ENCODE data around the gene LRCH1. TPM values are rescaled to one million over a fixed set of nuclear protein-coding genes. Genes with fewer than 3 reads are reported as not detected.

The LRCH1 gene
- total RNA-seq, 1 experiment from 2014 or later: 11.8 TPM

DNA sequence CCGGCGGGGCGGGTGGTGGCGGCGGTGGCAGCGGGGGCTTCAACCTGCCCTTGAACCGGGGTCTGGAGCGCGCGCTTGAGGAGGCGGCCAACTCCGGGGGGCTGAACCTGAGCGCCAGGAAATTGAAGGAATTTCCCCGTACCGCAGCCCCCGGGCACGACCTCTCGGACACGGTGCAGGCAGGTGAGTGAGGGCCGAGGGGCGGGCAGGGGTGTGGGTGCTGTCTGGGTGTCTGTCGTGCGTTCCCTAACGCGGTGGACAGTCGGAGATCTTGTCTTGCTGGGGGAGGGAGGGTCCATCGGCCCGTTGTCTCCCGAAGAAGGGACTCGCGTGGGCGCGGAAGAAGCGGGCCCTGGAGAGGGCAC, 533 bp downstream of the LRCH1 start:
- Mint-ChIP-seq H3K27ac (no peak overlapping the region), H3K4me3 (peak overlapping the region; percentile 87), H3K4me1 (peaks cover 19% of the 10 kb centered on the region), H3K9me3 (no peaks in the 10 kb centered on the region), H3K27me3 (ENCODE audit: low read depth) (peaks cover 13% of the 10 kb centered on the region), H3K36me3 (no peaks in the 10 kb centered on the region)
- DNase-seq (ENCODE audit: low spot score) (peak; percentile 33), ATAC-seq (peak; percentile 4)
- TF ChIP-seq CREM (CRISPR knock-in tag; IDR thresholded peaks at IDR 0.05) (no peak), TP53 (CRISPR knock-in tag; IDR thresholded peaks at IDR 0.05) (peak; percentile 56; the same call in 1 of the 2 replicates), TCF7 (CRISPR knock-in tag; IDR thresholded peaks at IDR 0.05; ENCODE audit: low read depth) (0 out of 2 replicates have a peak, but pooled peaks have one; percentile 18)
- TF ChIP-seq, protein P1, sequence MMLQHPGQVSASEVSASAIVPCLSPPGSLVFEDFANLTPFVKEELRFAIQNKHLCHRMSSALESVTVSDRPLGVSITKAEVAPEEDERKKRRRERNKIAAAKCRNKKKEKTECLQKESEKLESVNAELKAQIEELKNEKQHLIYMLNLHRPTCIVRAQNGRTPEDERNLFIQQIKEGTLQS (CRISPR knock-in tag; conservative IDR thresholded peaks at IDR 0.05): no peak
- TF ChIP-seq, protein P2, sequence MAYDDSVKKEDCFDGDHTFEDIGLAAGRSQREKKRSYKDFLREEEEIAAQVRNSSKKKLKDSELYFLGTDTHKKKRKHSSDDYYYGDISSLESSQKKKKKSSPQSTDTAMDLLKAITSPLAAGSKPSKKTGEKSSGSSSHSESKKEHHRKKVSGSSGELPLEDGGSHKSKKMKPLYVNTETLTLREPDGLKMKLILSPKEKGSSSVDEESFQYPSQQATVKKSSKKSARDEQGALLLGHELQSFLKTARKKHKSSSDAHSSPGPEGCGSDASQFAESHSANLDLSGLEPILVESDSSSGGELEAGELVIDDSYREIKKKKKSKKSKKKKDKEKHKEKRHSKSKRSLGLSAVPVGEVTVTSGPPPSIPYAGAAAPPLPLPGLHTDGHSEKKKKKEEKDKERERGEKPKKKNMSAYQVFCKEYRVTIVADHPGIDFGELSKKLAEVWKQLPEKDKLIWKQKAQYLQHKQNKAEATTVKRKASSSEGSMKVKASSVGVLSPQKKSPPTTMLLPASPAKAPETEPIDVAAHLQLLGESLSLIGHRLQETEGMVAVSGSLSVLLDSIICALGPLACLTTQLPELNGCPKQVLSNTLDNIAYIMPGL (CRISPR knock-in tag; IDR thresholded peaks at IDR 0.05): peak; percentile 4; the same call in 1 of the 2 replicates
- CTCF ChIA-PET: interaction anchor here (0.8 to 2.0 kb wide), 4 partner anchors 30 to 166 kb away, joined by 3 to 7 read pairs (median 3); no protein-coding TSS in a partner anchor
- POLR2A ChIA-PET: interaction anchor here (0.6 kb wide), 1 partner anchor 209 kb away, joined by 3 read pairs; no protein-coding TSS in a partner anchor

DNA sequence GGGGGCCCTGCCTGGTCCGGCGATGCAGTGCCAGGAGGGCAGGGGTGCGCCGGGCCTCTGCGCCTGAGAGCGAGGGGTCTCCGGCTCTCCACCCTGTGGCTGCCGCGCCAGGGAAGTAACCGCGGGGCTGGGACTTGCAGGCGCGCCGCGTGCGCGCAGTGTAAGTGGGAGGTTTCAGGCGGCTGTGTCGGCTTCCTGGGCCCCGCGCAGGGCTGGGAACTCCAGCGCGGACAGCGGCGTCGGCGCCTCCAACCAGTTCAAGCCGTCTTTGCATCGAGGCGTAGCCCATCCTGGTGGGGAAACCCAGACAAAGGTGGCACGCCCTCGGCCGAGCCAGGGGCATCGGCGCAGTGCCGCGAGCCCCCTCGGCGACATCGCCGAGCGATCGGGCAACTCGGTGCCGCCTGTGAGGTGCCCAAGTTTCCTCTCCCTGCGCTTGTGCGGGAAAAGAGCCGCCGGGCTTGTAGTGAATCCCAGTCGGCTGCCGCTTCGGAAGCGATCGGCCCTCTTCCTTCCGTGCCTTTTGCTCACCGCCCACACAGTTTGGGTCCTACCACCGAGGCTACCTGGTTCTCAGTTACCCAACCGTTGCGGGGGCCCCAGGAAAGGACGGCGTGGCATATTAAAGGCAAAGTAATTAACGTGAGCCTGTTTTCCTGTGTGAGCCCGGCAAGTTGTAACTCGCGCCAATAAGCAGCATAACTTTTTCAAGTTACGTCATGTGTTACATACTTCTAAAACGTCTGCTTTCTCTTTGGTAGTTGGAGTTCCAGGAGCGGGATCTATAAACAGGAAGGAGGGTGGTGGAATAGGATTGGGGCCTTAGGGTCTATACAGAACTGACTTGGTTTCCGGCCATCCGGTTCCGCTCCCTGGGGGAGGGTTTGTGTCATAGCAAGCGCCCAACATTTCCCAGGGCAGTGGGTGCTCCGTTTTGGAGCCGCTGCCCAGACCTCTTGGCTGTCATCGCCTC, 1.2 kb downstream of the LRCH1 start:
- peak; percentile 16; the same call in 1 of the 2 replicates for TF ChIP-seq TP53 (CRISPR knock-in tag; IDR thresholded peaks at IDR 0.05)
- TF ChIP-seq ZBTB21 (CRISPR knock-in tag; IDR thresholded peaks at IDR 0.05; ENCODE audit: borderline replicate concordance): no peak
- no peak for TF ChIP-seq MXD4 (CRISPR knock-in tag; IDR thresholded peaks at IDR 0.05; ENCODE audit: borderline replicate concordance)
- TF ChIP-seq, protein P3, sequence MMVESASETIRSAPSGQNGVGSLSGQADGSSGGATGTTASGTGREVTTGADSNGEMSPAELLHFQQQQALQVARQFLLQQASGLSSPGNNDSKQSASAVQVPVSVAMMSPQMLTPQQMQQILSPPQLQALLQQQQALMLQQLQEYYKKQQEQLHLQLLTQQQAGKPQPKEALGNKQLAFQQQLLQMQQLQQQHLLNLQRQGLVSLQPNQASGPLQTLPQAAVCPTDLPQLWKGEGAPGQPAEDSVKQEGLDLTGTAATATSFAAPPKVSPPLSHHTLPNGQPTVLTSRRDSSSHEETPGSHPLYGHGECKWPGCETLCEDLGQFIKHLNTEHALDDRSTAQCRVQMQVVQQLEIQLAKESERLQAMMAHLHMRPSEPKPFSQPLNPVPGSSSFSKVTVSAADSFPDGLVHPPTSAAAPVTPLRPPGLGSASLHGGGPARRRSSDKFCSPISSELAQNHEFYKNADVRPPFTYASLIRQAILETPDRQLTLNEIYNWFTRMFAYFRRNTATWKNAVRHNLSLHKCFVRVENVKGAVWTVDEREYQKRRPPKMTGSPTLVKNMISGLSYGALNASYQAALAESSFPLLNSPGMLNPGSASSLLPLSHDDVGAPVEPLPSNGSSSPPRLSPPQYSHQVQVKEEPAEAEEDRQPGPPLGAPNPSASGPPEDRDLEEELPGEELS (CRISPR knock-in tag; IDR thresholded peaks at IDR 0.05): 0 out of 2 replicates have a peak, but pooled peaks have one; percentile 9
- TF ChIP-seq, protein P4, sequence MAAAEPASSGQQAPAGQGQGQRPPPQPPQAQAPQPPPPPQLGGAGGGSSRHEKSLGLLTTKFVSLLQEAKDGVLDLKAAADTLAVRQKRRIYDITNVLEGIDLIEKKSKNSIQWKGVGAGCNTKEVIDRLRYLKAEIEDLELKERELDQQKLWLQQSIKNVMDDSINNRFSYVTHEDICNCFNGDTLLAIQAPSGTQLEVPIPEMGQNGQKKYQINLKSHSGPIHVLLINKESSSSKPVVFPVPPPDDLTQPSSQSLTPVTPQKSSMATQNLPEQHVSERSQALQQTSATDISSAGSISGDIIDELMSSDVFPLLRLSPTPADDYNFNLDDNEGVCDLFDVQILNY (CRISPR knock-in tag; IDR thresholded peaks at IDR 0.05): no peak
- TF ChIP-seq ZNF396 (CRISPR knock-in tag; IDR thresholded peaks at IDR 0.05; ENCODE audit: borderline replicate concordance): no peak
- TF ChIP-seq, protein P2 (CRISPR knock-in tag; IDR thresholded peaks at IDR 0.05): peak; percentile 62
- TF ChIP-seq SOX15 (CRISPR knock-in tag; IDR thresholded peaks at IDR 0.05): no peak
- TF ChIP-seq ZNF416 (CRISPR knock-in tag; IDR thresholded peaks at IDR 0.05): no peak
- TF ChIP-seq, protein P5, sequence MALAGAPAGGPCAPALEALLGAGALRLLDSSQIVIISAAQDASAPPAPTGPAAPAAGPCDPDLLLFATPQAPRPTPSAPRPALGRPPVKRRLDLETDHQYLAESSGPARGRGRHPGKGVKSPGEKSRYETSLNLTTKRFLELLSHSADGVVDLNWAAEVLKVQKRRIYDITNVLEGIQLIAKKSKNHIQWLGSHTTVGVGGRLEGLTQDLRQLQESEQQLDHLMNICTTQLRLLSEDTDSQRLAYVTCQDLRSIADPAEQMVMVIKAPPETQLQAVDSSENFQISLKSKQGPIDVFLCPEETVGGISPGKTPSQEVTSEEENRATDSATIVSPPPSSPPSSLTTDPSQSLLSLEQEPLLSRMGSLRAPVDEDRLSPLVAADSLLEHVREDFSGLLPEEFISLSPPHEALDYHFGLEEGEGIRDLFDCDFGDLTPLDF (CRISPR knock-in tag; IDR thresholded peaks at IDR 0.05): 0 out of 2 replicates have a peak, but pooled peaks have one; percentile 47
- no peak for TF ChIP-seq FOXK1 (CRISPR knock-in tag; IDR thresholded peaks at IDR 0.05)
- TF ChIP-seq ATF1 (CRISPR knock-in tag; IDR thresholded peaks at IDR 0.05): no peak
- no peak for TF ChIP-seq RELA (CRISPR knock-in tag; IDR thresholded peaks at IDR 0.05; ENCODE audit: borderline replicate concordance)
- DNase-seq (ENCODE audit: low spot score) (peak; percentile 48), ATAC-seq (peak; percentile 41)
- POLR2A ChIA-PET: interaction anchor here (0.6 kb wide), 1 partner anchor 208 kb away, joined by 3 read pairs; no protein-coding TSS in a partner anchor
- CTCF ChIA-PET: interaction anchor here (0.8 to 1.2 kb wide), 2 partner anchors 76 to 113 kb away, joined by 3 read pairs; no protein-coding TSS in a partner anchor
- Mint-ChIP-seq H3K36me3 (no peaks in the 10 kb centered on the region), H3K27me3 (ENCODE audit: low read depth) (peaks cover 13% of the 10 kb centered on the region), H3K4me3 (peak overlapping the region; percentile 87), H3K9me3 (no peaks in the 10 kb centered on the region), H3K27ac (no peak overlapping the region; the same call in 1 of the 2 replicates), H3K4me1 (peaks cover 19% of the 10 kb centered on the region)
